HepG2 (cell line): Measurements from ENCODE around the gene CFAP73.

ENCODE experiments used
- EZH2 ChIP-seq: conservative IDR thresholded peaks from 2 replicates; pipeline ENCODE4 v1.6.1; 2012; ENCODE audit warnings: mild to moderate bottlenecking, low read depth, low read length, moderate library complexity
- KLF12 ChIP-seq: sonication (generic); formaldehyde crosslinking; IDR thresholded peaks from 2 replicates; pipeline ENCODE4 v1.4.0; 2020; ENCODE audit warnings: missing genetic modification reagents, borderline replicate concordance
- NFE2L2 ChIP-seq: fragments of 150-350 bp; IDR thresholded peaks from 2 replicates; pipeline ENCODE4 v1.6.1; 2014; ENCODE audit warnings: low read length
- RFXANK ChIP-seq: IDR thresholded peaks from 2 replicates; pipeline ENCODE4 v1.6.1; 2016
- TCF12 ChIP-seq, 2 experiments: fragments of 450-650 bp in 1 of 2; sonication (generic) in 1 of 2; formaldehyde crosslinking in 1 of 2; IDR thresholded peaks; 2 replicates each; pipeline versions ENCODE4 v1.6.1 to v1.8.0; 2017 to 2022; ENCODE audit warnings: antibody characterized with exemption in 1 of 2, mild to moderate bottlenecking in 1 of 2, missing genetic modification reagents in 1 of 2, moderate library complexity in 1 of 2
- ZNF747 ChIP-seq: sonication (generic); formaldehyde crosslinking; IDR thresholded peaks from 2 replicates; pipeline ENCODE4 v1.8.1; 2023; ENCODE audit warnings: missing genetic modification reagents, mild to moderate bottlenecking, borderline replicate concordance
- TF ChIP-seq, protein P1 (sequence below): IDR thresholded peaks from 2 replicates; pipeline ENCODE4 v1.6.1; 2016
- TF ChIP-seq, protein P2 (sequence below): sonication (generic); formaldehyde crosslinking; IDR thresholded peaks from 2 replicates; pipeline ENCODE4 v1.4.0; 2020; ENCODE audit warnings: missing genetic modification reagents

DNA sequence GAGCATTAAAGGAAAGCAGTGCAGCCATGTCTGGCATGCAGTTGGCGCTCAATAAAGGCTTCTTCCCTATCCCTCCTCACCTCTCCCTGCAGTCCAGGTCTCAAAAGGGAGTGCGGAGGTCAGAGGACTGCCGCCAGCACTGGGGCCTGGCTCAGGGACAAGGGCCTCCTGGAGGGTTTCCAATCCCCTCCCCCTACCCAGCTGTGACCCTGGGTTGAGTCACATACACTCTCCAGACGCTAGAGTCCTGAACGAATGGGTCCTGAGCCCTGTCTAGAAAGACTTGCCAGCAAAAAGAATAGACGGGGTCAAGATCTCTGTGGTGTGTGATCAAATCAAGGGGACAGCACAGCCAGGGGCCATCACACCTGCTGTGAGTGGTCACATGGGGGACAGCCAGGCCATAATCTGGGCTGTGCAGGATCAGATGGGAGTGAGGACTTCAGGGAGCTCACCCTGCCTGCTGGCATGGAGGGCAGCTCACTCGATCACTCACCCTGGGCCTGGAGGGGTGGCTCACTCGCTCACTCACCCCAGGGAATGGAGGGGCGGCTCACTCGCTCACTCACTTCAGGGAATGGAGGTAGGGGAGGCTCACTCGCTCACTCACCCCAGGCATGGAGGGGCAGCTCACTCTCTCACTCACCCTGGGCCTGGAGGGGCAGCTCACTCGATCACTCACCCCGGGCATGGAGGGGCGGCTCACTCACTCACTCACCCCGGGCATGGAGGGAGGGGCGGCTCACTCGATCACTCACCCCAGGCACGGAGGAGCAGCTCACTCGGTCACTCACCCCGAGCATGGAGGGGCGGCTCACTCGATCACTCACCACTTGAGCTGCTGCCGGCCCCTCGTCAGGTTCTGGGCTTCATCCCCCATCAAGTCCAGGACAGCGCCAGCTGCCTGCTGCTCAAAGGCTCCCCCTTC lies 12.8 kb downstream of the CFAP73 start:
- TF ChIP-seq, protein P1, sequence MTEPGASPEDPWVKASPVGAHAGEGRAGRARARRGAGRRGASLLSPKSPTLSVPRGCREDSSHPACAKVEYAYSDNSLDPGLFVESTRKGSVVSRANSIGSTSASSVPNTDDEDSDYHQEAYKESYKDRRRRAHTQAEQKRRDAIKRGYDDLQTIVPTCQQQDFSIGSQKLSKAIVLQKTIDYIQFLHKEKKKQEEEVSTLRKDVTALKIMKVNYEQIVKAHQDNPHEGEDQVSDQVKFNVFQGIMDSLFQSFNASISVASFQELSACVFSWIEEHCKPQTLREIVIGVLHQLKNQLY (CRISPR knock-in tag), result no peak
- TF ChIP-seq NFE2L2 (no peak), TCF12 (IDR thresholded peaks at IDR 0.05) (no peak), TCF12 (CRISPR knock-in tag; IDR thresholded peaks at IDR 0.05) (no peak), EZH2 (no peak), KLF12 (CRISPR knock-in tag) (no peak), RFXANK (CRISPR knock-in tag) (no peak), ZNF747 (CRISPR knock-in tag) (no peak)
- TF ChIP-seq, protein P2, sequence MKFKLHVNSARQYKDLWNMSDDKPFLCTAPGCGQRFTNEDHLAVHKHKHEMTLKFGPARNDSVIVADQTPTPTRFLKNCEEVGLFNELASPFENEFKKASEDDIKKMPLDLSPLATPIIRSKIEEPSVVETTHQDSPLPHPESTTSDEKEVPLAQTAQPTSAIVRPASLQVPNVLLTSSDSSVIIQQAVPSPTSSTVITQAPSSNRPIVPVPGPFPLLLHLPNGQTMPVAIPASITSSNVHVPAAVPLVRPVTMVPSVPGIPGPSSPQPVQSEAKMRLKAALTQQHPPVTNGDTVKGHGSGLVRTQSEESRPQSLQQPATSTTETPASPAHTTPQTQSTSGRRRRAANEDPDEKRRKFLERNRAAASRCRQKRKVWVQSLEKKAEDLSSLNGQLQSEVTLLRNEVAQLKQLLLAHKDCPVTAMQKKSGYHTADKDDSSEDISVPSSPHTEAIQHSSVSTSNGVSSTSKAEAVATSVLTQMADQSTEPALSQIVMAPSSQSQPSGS, result no peak
